K562 (cell line): ENCODE data around the gene ZNF672. TPM values are rescaled to one million over a fixed set of nuclear protein-coding genes. Genes with fewer than 3 reads are reported as not detected.
"Not testable (repeated sequence)": the region's sequence is repeated elsewhere in the genome, so short reads cannot be mapped to it uniquely, and the experiment has no call there.

ENCODE experiments used
- ATAC-seq: fragments of 200-7000 bp; cut with Tn5 transposase; 3 replicates; pipeline ENCODE4 v1.9.1; 2020; ENCODE audit warnings: moderate library complexity
- BruUV-seq: library from RNA; stranded (reverse); fragments of 400-500 nt; replicated peaks from 2 replicates; lab custom pipeline; 2021; lab: Mats Ljungman, UMichigan
- CTCF ChIA-PET: fragments of 300-600 bp; formaldehyde crosslinking; extraction: SDS; loops from one replicate; lab custom pipeline; 2021; ENCODE audit warnings: low intra/inter-chr PET ratio; lab: Yijun Ruan, JAX
- POLR2A ChIA-PET: fragments of 300-600, 350-650 bp; sonication (Branson Sonifier 250); formaldehyde crosslinking; extraction: SDS; loops from one replicate; lab custom pipeline; 2021; ENCODE audit warnings: antibody characterized with exemption, inconsistent platforms; lab: Yijun Ruan, JAX
- DNase-seq, 4 experiments: peaks; one replicate each; pipeline versions ENCODE4 v3.0.0 to v3.0.0-alpha.2; 2011 to 2018; ENCODE audit warnings: low spot score in 3 of 4, mixed read lengths in 3 of 4; ENCODE audit errors: extremely low read depth in 1 of 4
- FAIRE-seq: peaks from 2 replicates; lab custom pipeline; 2011; peaks lifted over from hg19 to GRCh38; lab: Jason Lieb, UNC
- H2AFZ ChIP-seq: 2 replicates; pipeline ENCODE4 v1.6.0; 2011; ENCODE audit warnings: low read depth, low read length, control low read depth, inconsistent platforms
- H3K27ac ChIP-seq: fragments of 200-600 bp; 3 replicates; pipeline ENCODE4 v1.8.0; 2011; ENCODE audit warnings: low read depth, mild to moderate bottlenecking, control low read depth, inconsistent platforms, low read length, moderate library complexity, mixed read lengths; ENCODE audit errors: extremely low read depth
- H3K27me3 ChIP-seq, 2 experiments: fragments of 300-600 bp in 1 of 2; 2 replicates in 1 of 2; 3 replicates in 1 of 2; pipeline versions ENCODE4 v1.6.0 to v1.8.0; 2011; ENCODE audit warnings: inconsistent platforms in 2 of 2, low read length in 2 of 2, mild to moderate bottlenecking in 1 of 2, mixed read lengths in 1 of 2, moderate library complexity in 1 of 2; ENCODE audit not compliant: control insufficient read depth in 2 of 2, insufficient read depth in 2 of 2
- H3K36me3 ChIP-seq: fragments of 300-600 bp; 3 replicates; pipeline ENCODE4 v1.8.0; 2011; ENCODE audit warnings: mild to moderate bottlenecking, low read length, inconsistent platforms; ENCODE audit not compliant: control insufficient read depth, insufficient read depth
- H3K4me1 ChIP-seq, 2 experiments: fragments of 200-600 bp in 1 of 2; replicated peaks in 1 of 2; 2 replicates in 1 of 2; 3 replicates in 1 of 2; pipeline versions ENCODE4 v1.5.1 to v1.8.0; 2011; ENCODE audit warnings: inconsistent platforms in 2 of 2, low read length in 2 of 2, mild to moderate bottlenecking in 1 of 2, mixed read lengths in 1 of 2, moderate library complexity in 1 of 2; ENCODE audit not compliant: control insufficient read depth in 2 of 2, insufficient read depth in 2 of 2
- H3K4me2 ChIP-seq: 2 replicates; pipeline ENCODE4 v1.6.1; 2011; ENCODE audit warnings: low read length, control low read depth, inconsistent platforms, mixed read lengths; ENCODE audit not compliant: insufficient read depth
- H3K4me3 ChIP-seq: fragments of 200-600 bp; sonication (generic), shearing (Covaris generic); 2 replicates; pipeline ENCODE4 v1.5.1; 2016; ENCODE audit warnings: control low read depth, inconsistent platforms
- H3K79me2 ChIP-seq: fragments of 200-600 bp; 3 replicates; pipeline ENCODE4 v1.8.0; 2011; ENCODE audit warnings: low read length, inconsistent platforms; ENCODE audit not compliant: control insufficient read depth, insufficient read depth
- H3K9ac ChIP-seq, 2 experiments: 2 replicates each; pipeline versions ENCODE4 v1.6.0 to v1.6.1; 2011; ENCODE audit warnings: low read depth in 2 of 2, low read length in 2 of 2, control low read depth in 1 of 2, inconsistent platforms in 1 of 2, mild to moderate bottlenecking in 1 of 2, mixed read lengths in 1 of 2; ENCODE audit not compliant: insufficient read depth in 1 of 2
- H3K9me1 ChIP-seq: one replicate; pipeline ENCODE4 v1.6.0; 2011; ENCODE audit warnings: inconsistent platforms, mild to moderate bottlenecking, low read length, moderate library complexity; ENCODE audit not compliant: control insufficient read depth, insufficient read depth
- H3K9me3 ChIP-seq: replicated peaks from 2 replicates; pipeline ENCODE4 v1.5.1; 2011; ENCODE audit warnings: low read depth, low read length, inconsistent platforms; ENCODE audit not compliant: control insufficient read depth, insufficient read depth
- H4K20me1 ChIP-seq: replicated peaks from 2 replicates; pipeline ENCODE4 v1.6.1; 2011; ENCODE audit warnings: low read length, inconsistent platforms, mixed read lengths; ENCODE audit not compliant: control insufficient read depth, insufficient read depth
- ARID1B ChIP-seq: fragments of 450-650 bp; IDR thresholded peaks from 2 replicates; pipeline ENCODE4 v1.6.1; 2016; ENCODE audit warnings: antibody characterized with exemption, mild to moderate bottlenecking, inconsistent platforms
- CBFA2T2 ChIP-seq: fragments of 450-650 bp; conservative IDR thresholded peaks from 2 replicates; pipeline ENCODE4 v1.6.1; 2017; ENCODE audit warnings: mild to moderate bottlenecking
- CBFA2T3 ChIP-seq: fragments of 450-650 bp; IDR thresholded peaks from 2 replicates; pipeline ENCODE4 v1.6.1; 2017
- CXXC5 ChIP-seq: fragments of 250-450 bp; sonication (Bioruptor Pico); IDR thresholded peaks from 2 replicates; pipeline ENCODE4 v1.8.0; 2022; ENCODE audit warnings: inconsistent platforms, mild to moderate bottlenecking, moderate library complexity
- DMBX1 ChIP-seq: fragments of 250-450 bp; sonication (Bioruptor Pico); IDR thresholded peaks from 2 replicates; pipeline ENCODE4 v1.8.0; 2022; ENCODE audit warnings: inconsistent platforms, mild to moderate bottlenecking, moderate library complexity, borderline replicate concordance
- DPF2 ChIP-seq: fragments of 450-650 bp; IDR thresholded peaks from 2 replicates; pipeline ENCODE4 v1.6.1; 2016
- E2F6 ChIP-seq, 2 experiments: IDR thresholded peaks; 2 replicates each; pipeline ENCODE4 v1.6.1; 2011; ENCODE audit warnings: borderline replicate concordance in 1 of 2, control low read depth in 1 of 2, low read depth in 1 of 2, low read length in 1 of 2, mild to moderate bottlenecking in 1 of 2, mixed read lengths in 1 of 2, moderate library complexity in 1 of 2; ENCODE audit not compliant: insufficient read depth in 1 of 2, insufficient read length in 1 of 2, poor library complexity in 1 of 2, severe bottlenecking in 1 of 2; ENCODE audit errors: extremely low read depth in 1 of 2
- NCOR1 ChIP-seq: fragments of 450-650 bp; IDR thresholded peaks from 2 replicates; pipeline ENCODE4 v1.6.1; 2016; ENCODE audit warnings: mild to moderate bottlenecking, moderate library complexity
- NFIC ChIP-seq: fragments of 450-650 bp; IDR thresholded peaks from 2 replicates; pipeline ENCODE4 v1.6.1; 2017; ENCODE audit warnings: mild to moderate bottlenecking, inconsistent platforms
- SOX6 ChIP-seq: fragments of 450-650 bp; IDR thresholded peaks from 2 replicates; pipeline ENCODE4 v1.6.1; 2014; ENCODE audit warnings: mild to moderate bottlenecking
- TAL1 ChIP-seq: fragments of 450-650 bp; IDR thresholded peaks from 2 replicates; pipeline ENCODE4 v1.6.1; 2016; ENCODE audit warnings: mild to moderate bottlenecking
- TCF3 ChIP-seq: sonication (generic); formaldehyde crosslinking; IDR thresholded peaks from 2 replicates; pipeline ENCODE4 v1.4.0; 2020; ENCODE audit warnings: mild to moderate bottlenecking, missing genetic modification reagents
- TEAD4 ChIP-seq, 2 experiments: sonication (generic) in 1 of 2; formaldehyde crosslinking in 1 of 2; IDR thresholded peaks; 2 replicates each; pipeline versions ENCODE4 v1.6.1 to v1.8.0; 2012 to 2022; ENCODE audit warnings: borderline replicate concordance in 1 of 2, inconsistent platforms in 1 of 2, low read length in 1 of 2, mild to moderate bottlenecking in 1 of 2, missing genetic modification reagents in 1 of 2
- TRIM24 ChIP-seq, 2 experiments: fragments of 450-650 bp; IDR thresholded peaks; 2 replicates each; pipeline ENCODE4 v1.6.1; 2016
- WGBS: fragments of 100-300 bp; shearing (Covaris generic); methylation state at CpG from one replicate; pipeline ENCODE4 v1.1.6; 2016; ENCODE audit warnings: low coverage, mixed read lengths; ENCODE audit not compliant: insufficient coverage; ENCODE audit errors: missing lambda C conversion rate; 5-methylcytosine and 5-hydroxymethylcytosine counted together
- in situ Hi-C: fragments of 300-500 bp; cut with MboI; formaldehyde crosslinking; loops from 4 replicates; pipeline ENCODE4 v1.15.0; 2018; ENCODE audit warnings: inconsistent platforms, mixed read lengths
- intact Hi-C: fragments of 100-400 bp; cut with micrococcal nuclease; formaldehyde crosslinking; loops from 2 replicates; pipeline ENCODE4 v1.14.2; 2022
- polyA plus RNA-seq, 8 experiments: library from polyadenylated mRNA; depleted of rRNA in 4 of 8; stranded (reverse) in 5 of 8; unstranded in 3 of 8; fragments of >200 nt; fragmentation: Nextera tagmentation in 2 of 8; fragmentation: Illumina TruSeq in 1 of 8; extraction: Ambion mirVana in 2 of 8; extraction: Trizol in 1 of 8; gene quantifications; 2 replicates each; pipeline versions ENCODE4 v1.2.1 to v1.2.3, GENCODE V29; 2011 to 2014; ENCODE audit warnings: inconsistent platforms in 1 of 8, missing spikeins in 1 of 8
- total RNA-seq, 7 experiments: library from RNA; depleted of rRNA in 6 of 7; stranded (reverse); fragments of >200 nt in 6 of 7; fragmentation: Illumina TruSeq in 2 of 7; extraction: Trizol in 2 of 7; gene quantifications; 2 replicates each; pipeline versions ENCODE4 v1.2.1 to v1.2.3, GENCODE V29; 2011 to 2021; ENCODE audit warnings: low replicate concordance in 1 of 7

Gene ZNF672
- total and polyA plus RNA-seq, 9 of the 15 experiments (the other 6 are each of a cell fraction or from before 2014, with no cell fraction given) = 1.9 to 57.9 (median 24.1) TPM

GRCh38 chr1:248830718-248831017 is 7.4 kb upstream of the ZNF672 start:
- H3K4me2 ChIP-seq; H3K4me3 ChIP-seq; FAIRE-seq; H3K36me3 ChIP-seq; BruUV-seq; H4K20me1 ChIP-seq; in situ Hi-C loops; intact Hi-C loops; ATAC-seq; H3K9me1 ChIP-seq; H3K79me2 ChIP-seq; H3K27ac ChIP-seq; H2AFZ ChIP-seq; POLR2A ChIA-PET; CTCF ChIA-PET; H3K27me3 ChIP-seq; H3K9me3 ChIP-seq; TF ChIP-seq TEAD4 (CRISPR knock-in tag; IDR thresholded peaks at IDR 0.05; ENCODE audit: borderline replicate concordance): not testable (repeated sequence)
- 0% methylated on average over 1 of the region's 3 CpGs for WGBS
- TF ChIP-seq CBFA2T2 = peak; percentile 84
- TF ChIP-seq CBFA2T3 = peak; percentile 86
- TF ChIP-seq E2F6 (IDR thresholded peaks at IDR 0.05; ENCODE audit: borderline replicate concordance in 1 of 2, extremely low read depth in 1 of 2, insufficient read depth in 1 of 2, insufficient read length in 1 of 2, low read depth in 1 of 2, low read length in 1 of 2, poor library complexity in 1 of 2, severe bottlenecking in 1 of 2) = peak in 1 of 2 experiments; percentile 14
- TF ChIP-seq TAL1 = peak; percentile 65; the same call in 1 of the 2 replicates
- TF ChIP-seq SOX6 = 0 out of 2 replicates have a peak, but pooled peaks have one; percentile 21
- peak; percentile 47; the same call in 1 of the 2 replicates for TF ChIP-seq NFIC
- peak; percentile 10 to 26; a peak in 1 of 4 replicates for TF ChIP-seq TRIM24 (IDR thresholded peaks at IDR 0.05)
- TF ChIP-seq DMBX1 = 0 out of 2 replicates have a peak, but pooled peaks have one; percentile 4
- TF ChIP-seq ARID1B = peak; percentile 60; the same call in 1 of the 2 replicates
- TF ChIP-seq TCF3 (CRISPR knock-in tag) = peak; percentile 66
- 0 out of 2 replicates have a peak, but pooled peaks have one; percentile 11 for TF ChIP-seq CXXC5
- TF ChIP-seq NCOR1 = peak; percentile 58
- peak; percentile 39 for TF ChIP-seq DPF2
- TF ChIP-seq TEAD4 (IDR thresholded peaks at IDR 0.05; ENCODE audit: low read length) = peak; percentile 41; the same call in 1 of the 2 replicates
- H3K9ac ChIP-seq = peak overlapping the region in 1 of 2 experiments; percentile 14; a peak in 1 of 4 replicates
- peaks cover 21 to 45% of the 10 kb centered on the region in 2 experiments for H3K4me1 ChIP-seq
- DNase-seq = peak in 1 of 4 experiments; percentile 49
